GM19395 (cell line): ENCODE data around the gene PIPOX.
"Not testable (repeated sequence)": the region's sequence is repeated elsewhere in the genome, so short reads cannot be mapped to it uniquely, and the experiment has no call there.

Experiments
- ATAC-seq: cut with Tn5 transposase; IDR thresholded peaks from one replicate; pipeline ENCODE4 v1.9.1; 2021; ENCODE audit warnings: mild to moderate bottlenecking, moderate library complexity; ENCODE audit not compliant: unreplicated experiment

PIPOX gene

DNA sequence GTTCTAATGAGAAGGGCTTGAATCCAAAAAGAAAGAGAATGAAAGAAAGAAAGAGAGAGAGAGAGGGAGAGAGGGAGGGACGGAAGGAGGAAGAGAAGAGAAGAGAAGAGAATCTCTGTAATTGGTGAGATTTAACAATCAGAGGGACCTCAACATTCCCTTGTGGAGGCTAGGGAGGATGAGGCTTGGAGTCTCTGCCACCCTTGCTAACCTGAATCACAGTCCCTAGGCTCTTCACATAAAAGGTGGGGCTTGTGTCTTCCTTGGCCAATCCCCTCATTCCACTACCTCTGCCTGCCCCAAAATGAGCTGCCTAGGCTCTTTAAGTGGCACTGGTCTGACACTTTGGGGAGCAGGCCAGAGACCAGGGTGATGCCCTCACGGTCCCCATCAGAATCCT is 30.1 kb downstream of the PIPOX start:
- no peak for ATAC-seq

- ATAC-seq: no peak
Observed at GRCh38 chr17:29073520-29073919, 30.6 kb downstream of the PIPOX start.

- ATAC-seq: no peak
Observed at GRCh38 chr17:29074488-29074887, 31.5 kb downstream of the PIPOX start.

DNA sequence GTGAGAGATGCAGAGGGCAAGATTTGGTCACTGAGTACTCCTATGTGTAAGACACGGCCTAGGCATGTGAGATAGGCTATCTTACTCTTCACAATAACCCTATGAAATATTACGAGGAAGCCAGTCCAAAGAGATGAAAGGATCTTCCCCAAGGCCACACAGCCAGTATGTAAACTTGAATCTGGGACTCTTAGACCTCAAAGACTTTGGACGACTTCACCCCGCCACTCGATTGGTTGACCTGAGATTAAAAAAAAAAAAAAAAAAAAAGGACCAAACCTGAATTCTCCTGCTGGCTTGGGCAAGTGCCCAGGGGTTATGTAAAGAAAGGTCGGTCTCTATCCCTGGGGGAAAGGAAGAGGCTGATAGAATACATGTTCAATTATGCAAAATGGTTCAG is 33.1 kb downstream of the PIPOX start:
- ATAC-seq: no peak

- no peak for ATAC-seq
Observed at GRCh38 chr17:29076722-29077121, 33.8 kb downstream of the PIPOX start.

DNA sequence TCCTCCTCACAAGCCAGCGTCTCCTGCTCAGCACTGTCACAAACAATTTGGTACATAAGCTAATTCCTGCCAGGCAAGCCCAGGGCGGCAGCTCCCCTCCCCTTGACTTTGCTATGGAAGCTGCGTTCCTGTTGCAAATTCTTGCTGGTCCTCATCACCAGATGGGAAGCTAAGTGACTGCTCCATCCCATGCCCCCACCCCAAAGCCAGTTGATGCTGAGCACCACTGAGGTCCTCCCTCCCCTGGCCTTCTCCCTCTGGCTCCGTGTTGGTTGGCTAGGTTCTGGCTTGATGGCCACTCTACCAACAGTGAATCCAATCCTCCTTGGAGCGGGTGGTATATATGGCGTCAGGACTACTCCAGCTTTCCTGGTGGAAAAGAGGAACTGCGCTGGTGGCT is 34.4 kb downstream of the PIPOX start:
- ATAC-seq: no peak

- no peak for ATAC-seq
Observed at GRCh38 chr17:29078183-29079045, 35.5 kb downstream of the PIPOX start.

DNA sequence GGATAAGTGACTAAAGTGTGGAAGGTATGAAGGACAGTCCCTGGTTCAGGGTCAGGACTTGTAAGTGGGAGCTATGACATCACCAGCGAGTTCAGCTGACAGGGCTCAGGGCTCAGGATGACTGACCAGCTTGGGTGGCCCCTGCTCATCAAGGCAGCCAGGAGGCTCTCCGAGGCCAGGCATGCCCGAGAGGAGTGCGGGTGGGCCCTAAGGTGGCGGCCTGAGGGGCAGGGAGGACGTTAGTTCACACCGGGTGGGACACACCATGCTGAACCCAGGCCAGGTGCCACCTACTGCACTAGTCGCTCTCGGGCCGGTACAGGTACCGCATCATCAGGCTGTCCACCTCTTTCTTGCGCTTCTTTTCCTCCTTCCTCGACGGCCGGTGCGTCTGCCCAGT is 36.5 kb downstream of the PIPOX start:
- no peak for ATAC-seq

DNA sequence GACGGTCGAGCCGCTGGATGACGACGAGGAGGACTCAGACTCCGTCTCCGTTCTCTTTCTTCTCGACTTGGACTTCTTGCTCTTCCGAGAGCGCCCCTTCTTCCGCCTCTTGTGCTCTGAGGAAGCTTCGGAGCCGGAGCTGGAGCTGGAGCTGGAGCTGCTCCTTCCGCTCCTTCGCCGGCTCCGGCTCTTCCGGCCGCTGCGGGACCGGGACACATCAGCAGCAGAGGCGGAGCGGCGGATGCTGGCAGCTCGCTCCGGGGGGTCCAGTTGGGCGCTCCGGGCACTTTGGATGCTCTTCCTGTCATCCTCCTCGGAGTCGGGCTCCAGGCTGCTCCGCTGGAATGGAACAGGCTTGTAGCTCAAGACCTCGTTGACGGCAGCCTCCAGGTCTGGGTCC is 36.9 kb downstream of the PIPOX start:
- ATAC-seq: no peak

- no peak for ATAC-seq
Observed at GRCh38 chr17:29080323-29080722, 37.4 kb downstream of the PIPOX start.

DNA sequence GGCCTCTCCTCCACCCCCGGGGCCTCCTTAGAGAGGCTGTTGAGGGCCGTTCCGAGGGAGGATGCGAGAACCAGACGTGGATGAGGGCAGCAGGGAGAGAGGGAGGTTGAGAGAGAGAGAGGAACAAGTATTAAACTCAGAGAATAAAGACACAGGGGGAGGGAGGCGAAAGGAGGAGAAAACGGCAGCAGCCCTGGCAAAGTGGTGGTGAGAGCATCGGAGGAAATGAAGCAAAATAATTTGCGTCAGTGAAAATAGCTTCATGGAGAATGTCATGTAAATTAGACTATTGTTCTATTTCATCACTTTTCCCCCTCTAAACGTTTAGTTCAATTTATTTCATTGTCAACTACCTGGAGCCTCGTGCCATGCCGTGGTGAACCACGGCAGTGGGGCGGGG is 38.0 kb downstream of the PIPOX start:
- ATAC-seq: no peak

- no peak for ATAC-seq
Observed at GRCh38 chr17:29084541-29085146, 41.7 kb downstream of the PIPOX start.

GRCh38 chr17:29085223-29085622 is 42.3 kb downstream of the PIPOX start:
- no peak for ATAC-seq

- ATAC-seq: no peak
Observed at GRCh38 chr17:29086628-29087332, 43.8 kb downstream of the PIPOX start.

- not testable (repeated sequence) for ATAC-seq
Observed at GRCh38 chr17:29088782-29089181, 45.8 kb downstream of the PIPOX start.

- ATAC-seq: no peak
Observed at GRCh38 chr17:29089601-29090044, 46.7 kb downstream of the PIPOX start.

DNA sequence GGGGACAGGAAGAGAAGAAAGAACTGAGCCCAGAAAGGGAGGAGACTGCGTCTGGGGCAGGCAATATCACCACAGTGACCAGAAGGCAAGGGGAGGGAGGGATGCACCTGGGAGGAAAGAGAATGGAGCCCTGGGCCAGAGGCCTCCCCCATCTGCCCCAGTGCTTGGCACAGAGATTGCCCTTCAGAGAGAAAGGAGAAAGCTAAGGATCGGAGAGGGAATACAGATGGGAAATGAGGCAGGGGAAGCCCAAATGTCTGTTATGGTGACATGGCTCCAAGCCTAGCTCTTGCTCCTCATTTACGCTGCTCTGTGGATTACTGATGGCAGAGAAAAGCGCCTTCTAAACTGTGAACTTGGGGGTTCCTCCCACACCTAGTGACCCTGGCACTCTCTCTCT is 47.2 kb downstream of the PIPOX start:
- ATAC-seq: no peak

GRCh38 chr17:29090750-29091605 is 48.0 kb downstream of the PIPOX start:
- ATAC-seq: no peak

GRCh38 chr17:29091606-29092289 is 48.8 kb downstream of the PIPOX start:
- no peak for ATAC-seq
